ENCODE data around the gene DHX35.

DHX35 gene

GRCh38 chr20:39069976-39070375, 107.8 kb downstream of the DHX35 start:
- H3K4me2 ChIP-seq (ENCODE audit: low read length): no peak overlapping the region
- no peak overlapping the region for H2AFZ ChIP-seq (ENCODE audit: low read length)
- no peaks in the 10 kb centered on the region; the same call in 1 of the 2 replicates for H3K27me3 ChIP-seq (ENCODE audit: insufficient read depth, low read length)

GRCh38 chr20:39070484-39071231, 108.5 kb downstream of the DHX35 start:
- no peak overlapping the region for H3K9ac ChIP-seq (ENCODE audit: low read length)
- no peaks in the 10 kb centered on the region for H3K4me1 ChIP-seq (ENCODE audit: insufficient read depth, low read length, severe bottlenecking)
- no peaks in the 10 kb centered on the region for H3K36me3 ChIP-seq (ENCODE audit: insufficient read depth, low read length)
- H2AFZ ChIP-seq (ENCODE audit: low read length): no peak overlapping the region
- no peaks in the 10 kb centered on the region for H4K20me1 ChIP-seq (ENCODE audit: insufficient read depth, low read length)
- H3K79me2 ChIP-seq (ENCODE audit: insufficient read depth, low read length): no peaks in the 10 kb centered on the region
- TF ChIP-seq CTCF (IDR thresholded peaks at IDR 0.05; ENCODE audit: low read length): no peak
- TF ChIP-seq EZH2 (IDR thresholded peaks at IDR 0.05; ENCODE audit: borderline replicate concordance, low read length): no peak
- H3K27me3 ChIP-seq (ENCODE audit: insufficient read depth, low read length): no peaks in the 10 kb centered on the region; the same call in 1 of the 2 replicates
- H3F3A ChIP-seq (ENCODE audit: insufficient read depth, low read length): no peaks in the 10 kb centered on the region
- H3K9me3 ChIP-seq (ENCODE audit: low read length): no peaks in the 10 kb centered on the region
- H3K4me3 ChIP-seq (ENCODE audit: low read depth, low read length, poor library complexity, severe bottlenecking): no peak overlapping the region
- no peaks in the 10 kb centered on the region for H3K9me2 ChIP-seq (ENCODE audit: low read depth, low read length)
- H3K4me2 ChIP-seq (ENCODE audit: low read length): no peak overlapping the region
- no peak overlapping the region for H3K27ac ChIP-seq (ENCODE audit: low read depth, low read length, poor library complexity, severe bottlenecking)

More at GRCh38 chr20:39069976-39070375, 107.8 kb downstream of the DHX35 start:
- Histone ChIP-seq H3K4me1 (ENCODE audit: insufficient read depth, low read length, severe bottlenecking) (no peaks in the 10 kb centered on the region), H3F3A (ENCODE audit: insufficient read depth, low read length) (no peaks in the 10 kb centered on the region), H3K27ac (ENCODE audit: low read depth, low read length, poor library complexity, severe bottlenecking) (no peak overlapping the region), H4K20me1 (ENCODE audit: insufficient read depth, low read length) (no peaks in the 10 kb centered on the region), H3K9me2 (ENCODE audit: low read depth, low read length) (no peaks in the 10 kb centered on the region), H3K4me3 (ENCODE audit: low read depth, low read length, poor library complexity, severe bottlenecking) (no peak overlapping the region), H3K79me2 (ENCODE audit: insufficient read depth, low read length) (no peaks in the 10 kb centered on the region), H3K9me3 (ENCODE audit: low read length) (no peaks in the 10 kb centered on the region), H3K9ac (ENCODE audit: low read length) (no peak overlapping the region), H3K36me3 (ENCODE audit: insufficient read depth, low read length) (no peaks in the 10 kb centered on the region)
- no peak for TF ChIP-seq EZH2 (IDR thresholded peaks at IDR 0.05; ENCODE audit: borderline replicate concordance, low read length)
- no peak for TF ChIP-seq CTCF (IDR thresholded peaks at IDR 0.05; ENCODE audit: low read length)

GRCh38 chr20:39072132-39072531, 110.0 kb downstream of the DHX35 start:
- Histone ChIP-seq H3K27ac (ENCODE audit: low read depth, low read length, poor library complexity, severe bottlenecking) (no peak overlapping the region), H3K36me3 (ENCODE audit: insufficient read depth, low read length) (no peaks in the 10 kb centered on the region), H2AFZ (ENCODE audit: low read length) (no peak overlapping the region), H4K20me1 (ENCODE audit: insufficient read depth, low read length) (no peaks in the 10 kb centered on the region), H3K9me2 (ENCODE audit: low read depth, low read length) (no peaks in the 10 kb centered on the region), H3F3A (ENCODE audit: insufficient read depth, low read length) (no peaks in the 10 kb centered on the region), H3K4me2 (ENCODE audit: low read length) (no peak overlapping the region), H3K9ac (ENCODE audit: low read length) (no peak overlapping the region), H3K4me3 (ENCODE audit: low read depth, low read length, poor library complexity, severe bottlenecking) (no peak overlapping the region), H3K4me1 (ENCODE audit: insufficient read depth, low read length, severe bottlenecking) (no peaks in the 10 kb centered on the region), H3K27me3 (ENCODE audit: insufficient read depth, low read length) (no peaks in the 10 kb centered on the region; the same call in 1 of the 2 replicates), H3K9me3 (ENCODE audit: low read length) (no peaks in the 10 kb centered on the region), H3K79me2 (ENCODE audit: insufficient read depth, low read length) (no peaks in the 10 kb centered on the region)
- TF ChIP-seq EZH2 (IDR thresholded peaks at IDR 0.05; ENCODE audit: borderline replicate concordance, low read length) (no peak), CTCF (IDR thresholded peaks at IDR 0.05; ENCODE audit: low read length) (no peak)

Measured in OCI-LY1 (cell line).